Upper lobe of right lung (tissue), 1 donor: ENCODE results near the gene STMN3. TPM values are rescaled to one million over a fixed set of nuclear protein-coding genes. Genes with fewer than 3 reads are reported as not detected.
"Not testable (repeated sequence)": the region's sequence is repeated elsewhere in the genome, so short reads cannot be mapped to it uniquely, and the experiment has no call there.

ENCODE experiments used
- ATAC-seq: fragments of 200-7000 bp; cut with Tn5 transposase; one replicate; pipeline ENCODE4 v1.9.1; 2020; ENCODE audit warnings: mild to moderate bottlenecking, moderate library complexity
- DNase-seq: peaks from one replicate; pipeline ENCODE4 v3.0.0-alpha.2; 2020
- H3K27ac ChIP-seq: fragments of 200-600 bp; one replicate; pipeline ENCODE4 v1.8.0; 2022
- H3K27me3 ChIP-seq: fragments of 200-600 bp; one replicate; pipeline ENCODE4 v1.8.0; 2022; ENCODE audit warnings: mild to moderate bottlenecking
- H3K36me3 ChIP-seq: fragments of 200-600 bp; one replicate; pipeline ENCODE4 v1.8.0; 2022
- H3K4me1 ChIP-seq: fragments of 200-600 bp; one replicate; pipeline ENCODE4 v1.8.0; 2022
- H3K4me3 ChIP-seq: fragments of 200-600 bp; one replicate; pipeline ENCODE4 v1.8.0; 2022; ENCODE audit warnings: mild to moderate bottlenecking
- H3K9me3 ChIP-seq: fragments of 200-600 bp; one replicate; pipeline ENCODE4 v1.8.0; 2022
- CTCF ChIP-seq: fragments of 200-600 bp; IDR thresholded peaks from one replicate; pipeline ENCODE4 v1.8.0; 2022; ENCODE audit warnings: antibody characterized with exemption
- intact Hi-C: fragments of 100-400 bp; cut with DNase I; formaldehyde crosslinking; loops from one replicate; pipeline ENCODE4 v1.11.0; 2022
- total RNA-seq: library from RNA; stranded (reverse); fragmentation: NEBNext Ultra II Directional; extraction: Animal tissue kit (Norgen Biotek cat#: 25700); gene quantifications from one replicate; pipeline ENCODE4 v1.2.1, GENCODE V29; 2021
- donor health status: DM: no; HTN: yes; CAD: no; lungs with severe emphysema.

STMN3 gene
- total RNA-seq, 1 donor from 2014 or later: 12.4 TPM

GRCh38 chr20:63661959-63662812, 9.0 kb upstream of the STMN3 start:
- intact Hi-C loops: no loop called here

GRCh38 chr20:63661108-63661507, 7.9 kb upstream of the STMN3 start:
- no peaks in the 10 kb centered on the region for H3K9me3 ChIP-seq
- peaks cover 30% of the 10 kb centered on the region for H3K36me3 ChIP-seq
- H3K27ac ChIP-seq: no peak overlapping the region
- intact Hi-C loops: no loop called here
- peaks cover 16% of the 10 kb centered on the region for H3K4me1 ChIP-seq
- TF ChIP-seq CTCF: no peak
- no peak for DNase-seq
- no peaks in the 10 kb centered on the region for H3K27me3 ChIP-seq
- H3K4me3 ChIP-seq: no peak overlapping the region
- ATAC-seq: no peak

More at GRCh38 chr20:63661959-63662812, 9.0 kb upstream of the STMN3 start:
- Histone ChIP-seq H3K36me3 (peaks cover 34% of the 10 kb centered on the region), H3K27ac (no peak overlapping the region), H3K4me1 (peaks cover 16% of the 10 kb centered on the region), H3K4me3 (no peak overlapping the region), H3K9me3 (no peaks in the 10 kb centered on the region), H3K27me3 (no peaks in the 10 kb centered on the region)
- no peak for TF ChIP-seq CTCF
- ATAC-seq: no peak
- no peak for DNase-seq

- Histone ChIP-seq H3K9me3 (no peaks in the 10 kb centered on the region), H3K27ac (no peak overlapping the region), H3K4me3 (no peak overlapping the region), H3K27me3 (no peaks in the 10 kb centered on the region), H3K4me1 (peaks cover 16% of the 10 kb centered on the region), H3K36me3 (peaks cover 25% of the 10 kb centered on the region)
- DNase-seq: no peak
- ATAC-seq: no peak
- intact Hi-C loops: no loop called here
- TF ChIP-seq CTCF: no peak
These were observed 7.4 kb upstream of the STMN3 start for GRCh38 chr20:63660622-63661021.

GRCh38 chr20:63660174-63660573, 7.0 kb upstream of the STMN3 start:
- H3K27ac ChIP-seq, DNase-seq, intact Hi-C loops, H3K27me3 ChIP-seq, H3K4me3 ChIP-seq, H3K9me3 ChIP-seq, ATAC-seq: not testable (repeated sequence)
- H3K36me3 ChIP-seq: peaks cover 25% of the 10 kb centered on the region
- H3K4me1 ChIP-seq: peaks cover 16% of the 10 kb centered on the region

- peak overlapping the region; percentile 89 for H3K27ac ChIP-seq
- H3K4me3 ChIP-seq: peak overlapping the region; percentile 92
- no peak for ATAC-seq
- no peaks in the 10 kb centered on the region for H3K27me3 ChIP-seq
- intact Hi-C loops: no loop called here
- TF ChIP-seq CTCF: no peak
- DNase-seq: no peak
- H3K36me3 ChIP-seq: peaks cover 25% of the 10 kb centered on the region
- no peaks in the 10 kb centered on the region for H3K9me3 ChIP-seq
- H3K4me1 ChIP-seq: peaks cover 16% of the 10 kb centered on the region
These were observed 6.1 kb upstream of the STMN3 start for GRCh38 chr20:63659370-63659769.

- no peak for TF ChIP-seq CTCF
- H3K27ac ChIP-seq: peak overlapping the region; percentile 89
- H3K27me3 ChIP-seq: no peaks in the 10 kb centered on the region
- H3K36me3 ChIP-seq: peaks cover 25% of the 10 kb centered on the region
- intact Hi-C loops: no loop called here
- peak; percentile 50 for ATAC-seq
- peak overlapping the region; percentile 92 for H3K4me3 ChIP-seq
- peaks cover 16% of the 10 kb centered on the region for H3K4me1 ChIP-seq
- peak; percentile 76 for DNase-seq
- no peaks in the 10 kb centered on the region for H3K9me3 ChIP-seq
These were observed 5.5 kb upstream of the STMN3 start for GRCh38 chr20:63658749-63659187.
